ENCODE measurements around the gene HS3ST5.
"Not testable (repeated sequence)": the region's sequence is repeated elsewhere in the genome, so short reads cannot be mapped to it uniquely, and the experiment has no call there.

The HS3ST5 gene

DNA sequence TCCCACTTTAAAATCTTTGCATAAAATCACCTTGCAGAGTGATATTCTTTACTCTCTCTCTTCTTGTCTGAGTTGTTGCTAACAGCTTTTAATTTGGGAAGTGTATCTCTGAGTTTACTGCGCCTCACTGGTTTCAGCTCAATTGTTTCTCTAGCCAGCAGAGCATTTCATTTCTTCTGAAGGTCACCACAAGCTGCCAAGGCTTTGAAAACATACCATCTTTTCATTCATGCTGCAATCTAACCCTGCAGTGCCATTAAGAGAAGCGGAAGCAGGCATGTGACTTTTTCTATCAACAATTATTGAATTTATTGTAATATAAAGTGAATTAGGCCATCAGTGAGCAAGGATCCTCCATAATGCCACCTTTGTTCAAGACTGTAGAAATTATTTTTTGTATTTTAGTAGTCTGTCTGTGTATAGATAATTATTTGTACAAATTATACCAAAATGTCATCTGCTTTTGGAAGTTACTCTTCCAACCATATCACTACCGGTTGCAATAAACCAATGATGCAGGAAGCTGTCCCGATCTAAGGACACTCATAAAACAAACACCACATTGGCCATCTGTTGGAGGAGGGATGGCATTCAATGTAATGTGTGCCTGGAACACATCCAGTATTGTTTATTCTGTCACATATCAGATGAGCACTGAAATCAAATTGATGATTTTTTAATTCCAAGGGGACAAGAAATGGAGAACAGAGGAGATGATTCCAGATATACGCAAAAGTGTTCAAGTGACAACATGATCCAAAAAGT is 26.8 kb downstream of the HS3ST5 start:
- no peak overlapping the region for H3K4me3 ChIP-seq (ENCODE audit: control insufficient read depth, low read depth, low read length)
- TF ChIP-seq, protein P1, sequence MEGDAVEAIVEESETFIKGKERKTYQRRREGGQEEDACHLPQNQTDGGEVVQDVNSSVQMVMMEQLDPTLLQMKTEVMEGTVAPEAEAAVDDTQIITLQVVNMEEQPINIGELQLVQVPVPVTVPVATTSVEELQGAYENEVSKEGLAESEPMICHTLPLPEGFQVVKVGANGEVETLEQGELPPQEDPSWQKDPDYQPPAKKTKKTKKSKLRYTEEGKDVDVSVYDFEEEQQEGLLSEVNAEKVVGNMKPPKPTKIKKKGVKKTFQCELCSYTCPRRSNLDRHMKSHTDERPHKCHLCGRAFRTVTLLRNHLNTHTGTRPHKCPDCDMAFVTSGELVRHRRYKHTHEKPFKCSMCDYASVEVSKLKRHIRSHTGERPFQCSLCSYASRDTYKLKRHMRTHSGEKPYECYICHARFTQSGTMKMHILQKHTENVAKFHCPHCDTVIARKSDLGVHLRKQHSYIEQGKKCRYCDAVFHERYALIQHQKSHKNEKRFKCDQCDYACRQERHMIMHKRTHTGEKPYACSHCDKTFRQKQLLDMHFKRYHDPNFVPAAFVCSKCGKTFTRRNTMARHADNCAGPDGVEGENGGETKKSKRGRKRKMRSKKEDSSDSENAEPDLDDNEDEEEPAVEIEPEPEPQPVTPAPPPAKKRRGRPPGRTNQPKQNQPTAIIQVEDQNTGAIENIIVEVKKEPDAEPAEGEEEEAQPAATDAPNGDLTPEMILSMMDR (IDR thresholded peaks at IDR 0.05; ENCODE audit: control insufficient read depth, insufficient read depth, low read depth, low read length, missing control alignments) = no peak
- DNase-seq (ENCODE audit: low read depth) = no peak

DNA sequence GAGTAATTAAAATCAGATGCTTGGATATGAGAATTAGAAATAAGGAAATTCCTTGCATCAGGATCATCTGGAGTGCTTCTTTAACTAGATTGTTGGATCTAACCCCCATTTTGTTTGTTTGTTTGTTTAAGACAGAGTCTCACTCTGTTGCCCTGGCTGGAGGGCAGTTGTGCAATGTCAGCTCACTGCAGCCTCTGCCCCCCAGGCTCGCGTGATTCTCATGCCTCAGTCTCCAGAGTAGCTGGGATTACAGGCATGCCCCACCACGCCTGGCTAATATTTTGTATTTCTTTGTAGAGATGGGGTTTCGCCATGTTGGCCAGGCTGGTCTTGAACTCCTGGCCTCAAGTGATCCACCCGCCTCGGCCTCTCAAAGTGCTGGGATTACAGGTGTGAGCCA is 29.0 kb downstream of the HS3ST5 start:
- DNase-seq (ENCODE audit: low read depth); H3K4me3 ChIP-seq (ENCODE audit: control insufficient read depth, low read depth, low read length): not testable (repeated sequence)

DNA sequence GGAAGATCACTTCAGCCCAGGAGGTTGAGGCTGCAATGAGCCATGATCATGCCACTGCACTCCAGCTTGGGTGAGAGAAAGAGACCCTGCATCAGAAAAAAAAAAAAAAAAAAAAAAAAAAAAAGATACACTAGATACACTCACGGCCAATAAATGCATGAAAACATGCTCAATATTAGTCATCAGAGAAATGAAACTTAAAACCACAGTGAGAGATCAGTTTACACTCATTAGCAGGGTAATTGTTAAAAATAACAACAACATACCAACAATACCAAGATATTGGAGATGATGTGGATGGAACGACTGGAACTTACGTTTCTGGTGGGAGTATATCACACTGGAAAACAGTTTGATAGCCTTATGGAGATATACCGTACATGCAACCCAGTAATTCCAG is 29.9 kb downstream of the HS3ST5 start:
- DNase-seq (ENCODE audit: low read depth) = no peak

DNA sequence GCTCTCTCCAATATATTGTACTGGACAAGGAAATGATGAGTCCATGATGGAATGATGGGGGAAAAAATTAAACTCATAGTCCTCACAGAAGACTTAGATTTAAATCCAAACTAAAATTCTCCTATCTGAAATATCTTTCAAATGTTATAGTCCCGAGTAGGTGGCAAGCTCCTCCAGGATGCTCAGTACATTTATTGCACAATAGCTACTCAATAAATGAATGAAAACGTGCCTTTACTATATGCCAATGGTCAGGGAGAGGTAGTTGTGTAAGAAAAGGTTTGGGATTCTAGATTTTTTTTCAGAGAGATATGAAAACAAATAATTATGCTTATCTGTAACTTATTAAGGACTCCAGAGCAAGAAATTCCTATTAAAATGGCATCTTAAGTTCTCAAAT is 32.8 kb downstream of the HS3ST5 start:
- TF ChIP-seq, protein P1 (IDR thresholded peaks at IDR 0.05; ENCODE audit: control insufficient read depth, insufficient read depth, low read depth, low read length, missing control alignments) = no peak
- H3K4me3 ChIP-seq (ENCODE audit: control insufficient read depth, low read depth, low read length) = no peak overlapping the region
- DNase-seq (ENCODE audit: low read depth) = no peak

More for the DNA sequence above, 29.9 kb downstream of the HS3ST5 start:
- TF ChIP-seq, protein P1 (IDR thresholded peaks at IDR 0.05; ENCODE audit: control insufficient read depth, insufficient read depth, low read depth, low read length, missing control alignments) = no peak
- no peak overlapping the region for H3K4me3 ChIP-seq (ENCODE audit: control insufficient read depth, low read depth, low read length)

DNA sequence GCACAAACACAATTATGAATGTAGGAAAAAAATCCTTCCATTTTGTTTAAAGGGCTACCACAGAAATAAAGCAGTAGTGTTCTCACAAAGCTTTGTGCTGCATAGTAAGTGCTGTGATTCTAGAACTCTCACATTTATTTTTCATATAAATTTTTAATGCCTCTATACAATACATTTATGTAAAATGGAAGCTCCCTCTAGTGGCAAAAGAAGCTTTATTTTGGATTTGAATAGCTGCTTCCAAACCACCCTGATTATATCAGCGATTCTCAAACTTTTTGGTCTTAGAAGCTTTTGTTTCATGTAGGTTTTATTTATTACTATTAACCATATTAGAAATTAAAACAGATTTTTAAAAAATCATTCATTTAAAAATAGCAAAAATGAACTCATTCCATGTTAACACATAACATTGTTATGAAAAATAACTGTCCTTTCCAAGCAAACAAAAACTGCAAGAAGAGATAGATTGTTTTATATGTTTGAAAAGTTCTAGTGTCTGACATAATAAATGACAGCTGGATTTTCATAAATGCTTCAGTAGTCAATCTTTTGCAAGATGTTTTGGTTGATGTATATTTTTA is 38.4 kb downstream of the HS3ST5 start:
- DNase-seq (ENCODE audit: low read depth) = peak; percentile 1
- H3K4me3 ChIP-seq (ENCODE audit: control insufficient read depth, low read depth, low read length) = no peak overlapping the region
- TF ChIP-seq, protein P1 (IDR thresholded peaks at IDR 0.05; ENCODE audit: control insufficient read depth, insufficient read depth, low read depth, low read length, missing control alignments) = peak; percentile 44

DNA sequence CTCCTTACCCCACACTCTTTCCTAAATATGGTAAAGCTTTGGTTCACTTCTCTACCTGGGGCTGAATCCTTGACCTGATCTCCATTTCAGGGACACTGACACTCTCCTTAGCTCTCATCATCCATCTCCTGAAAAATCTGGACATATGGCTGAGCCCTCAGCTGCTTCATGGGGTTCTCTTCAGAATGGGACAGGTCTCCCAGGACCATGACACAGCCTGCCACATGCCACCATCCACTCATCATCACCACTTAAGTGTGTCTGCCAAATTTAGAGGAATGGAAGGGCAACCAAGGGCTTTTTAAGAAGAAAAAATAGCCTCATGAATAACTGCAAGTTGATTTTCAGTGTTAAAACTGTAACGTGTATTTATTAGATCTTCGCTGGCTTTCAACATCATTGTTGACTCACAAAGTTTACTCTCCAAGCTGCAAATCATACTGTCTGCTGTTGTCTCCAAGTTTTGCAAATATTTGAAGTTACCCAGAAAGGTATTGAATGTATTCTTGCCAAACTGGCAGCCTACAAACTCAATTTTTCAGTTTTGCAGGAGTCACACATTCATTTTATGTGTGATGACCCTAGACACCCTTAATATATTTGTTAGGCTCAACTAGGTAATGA is 41.1 kb downstream of the HS3ST5 start:
- TF ChIP-seq, protein P1 (IDR thresholded peaks at IDR 0.05; ENCODE audit: control insufficient read depth, insufficient read depth, low read depth, low read length, missing control alignments) = no peak
- no peak overlapping the region for H3K4me3 ChIP-seq (ENCODE audit: control insufficient read depth, low read depth, low read length)
- DNase-seq (ENCODE audit: low read depth) = no peak

DNA sequence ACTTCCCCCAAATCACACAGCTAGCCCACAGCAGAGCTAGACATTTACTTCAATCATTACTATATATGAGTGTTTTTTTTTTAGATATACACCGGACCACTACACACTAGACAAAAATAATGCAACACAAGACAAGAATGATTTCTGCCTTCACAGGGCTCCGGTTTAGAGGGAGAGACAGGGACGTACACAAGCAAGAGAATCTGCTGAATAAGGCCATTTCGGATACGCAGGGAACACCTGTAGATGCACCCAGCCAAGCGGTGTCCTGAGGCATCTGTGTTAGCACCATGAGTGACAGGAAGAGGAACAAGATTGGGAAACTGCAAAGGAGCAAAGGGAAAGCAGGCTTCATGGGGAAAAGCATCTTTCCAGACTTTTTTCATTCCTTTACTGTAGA is 45.7 kb downstream of the HS3ST5 start:
- TF ChIP-seq, protein P1 (IDR thresholded peaks at IDR 0.05; ENCODE audit: control insufficient read depth, insufficient read depth, low read depth, low read length, missing control alignments) = no peak
- no peak overlapping the region for H3K4me3 ChIP-seq (ENCODE audit: control insufficient read depth, low read depth, low read length)
- no peak for DNase-seq (ENCODE audit: low read depth)

Measured in AG09309 (cell line).